ENCODE results near the gene RNASE7.

Gene RNASE7

GRCh38 chr14:21042918-21043317, 756 bp downstream of the RNASE7 start:
- DNase-seq, result peak in 46 of 56 donors; percentile 12 to 79 (median 49)

GRCh38 chr14:21043387-21043973, 1.3 kb downstream of the RNASE7 start:
- DNase-seq, result no peak

- DNase-seq, result no peak
These were observed 1.9 kb downstream of the RNASE7 start for GRCh38 chr14:21043974-21044618.

- no peak for DNase-seq
These were observed 5.2 kb downstream of the RNASE7 start for GRCh38 chr14:21047378-21047781.

GRCh38 chr14:21048638-21049037, 6.5 kb downstream of the RNASE7 start:
- DNase-seq, result no peak

GRCh38 chr14:21049271-21049673, 7.1 kb downstream of the RNASE7 start:
- DNase-seq, result no peak

GRCh38 chr14:21050597-21050996, 8.4 kb downstream of the RNASE7 start:
- DNase-seq, result no peak

- DNase-seq, result no peak
These were observed 11.3 kb downstream of the RNASE7 start for GRCh38 chr14:21053184-21054122.

- no peak for DNase-seq
These were observed 12.1 kb downstream of the RNASE7 start for GRCh38 chr14:21054123-21054767.

- no peak for DNase-seq
These were observed 12.6 kb downstream of the RNASE7 start for GRCh38 chr14:21054768-21055145.

GRCh38 chr14:21055432-21056117, 13.4 kb downstream of the RNASE7 start:
- no peak for DNase-seq

GRCh38 chr14:21056520-21057163, 14.5 kb downstream of the RNASE7 start:
- DNase-seq, result no peak

- peak in 1 of 56 donors; percentile 1 for DNase-seq
These were observed 15.9 kb downstream of the RNASE7 start, which contains the start of gene RNASE8 for GRCh38 chr14:21057803-21058675. TSS of gene RNASE8 (plus strand) at chr14:21057822. CDS start at chr14:21057893, 71 bp downstream.

- no peak for DNase-seq
These were observed 16.7 kb downstream of the RNASE7 start for GRCh38 chr14:21058903-21059302.

GRCh38 chr14:21059842-21060613, 17.9 kb downstream of the RNASE7 start:
- peak in 21 of 56 donors; percentile 5 to 52 (median 16) for DNase-seq

- DNase-seq, result no peak
These were observed 18.6 kb downstream of the RNASE7 start for GRCh38 chr14:21060614-21061346.

- DNase-seq, result no peak
These were observed 19.1 kb downstream of the RNASE7 start for GRCh38 chr14:21061347-21061668.

GRCh38 chr14:21063479-21063878, 21.3 kb downstream of the RNASE7 start:
- DNase-seq, result no peak
